HL-60 (cell line): Measurements from ENCODE around the gene SH3RF2.

Experiments used
- DNase-seq, 2 experiments: peaks; one replicate each; pipeline ENCODE4 v3.0.0-alpha.2; 2010 to 2020; ENCODE audit warnings: low read depth in 1 of 2, low spot score in 1 of 2
- H3K27ac ChIP-seq: fragments of 250-450 bp; sonication (Bioruptor Pico); replicated peaks from 2 replicates; pipeline ENCODE4 v1.5.1; 2020; ENCODE audit warnings: mild to moderate bottlenecking, moderate library complexity
- H3K27me3 ChIP-seq: fragments of 250-450 bp; sonication (Bioruptor Pico); 2 replicates; pipeline ENCODE4 v1.5.1; 2021; ENCODE audit warnings: mild to moderate bottlenecking, moderate library complexity; ENCODE audit not compliant: insufficient read depth, poor library complexity, severe bottlenecking
- H3K4me3 ChIP-seq: replicated peaks from 2 replicates; pipeline ENCODE4 v1.5.1; 2011; ENCODE audit warnings: mild to moderate bottlenecking, control low read depth, low read length; ENCODE audit not compliant: insufficient read depth
- CTCF ChIP-seq: IDR thresholded peaks from one replicate; pipeline ENCODE4 v1.5.1; 2011; ENCODE audit warnings: low read length, control low read depth, inconsistent platforms; ENCODE audit not compliant: insufficient read depth
- GABPA ChIP-seq: IDR thresholded peaks from 2 replicates; pipeline ENCODE4 v1.6.1; 2012; ENCODE audit warnings: low read depth
- POLR2AphosphoS5 ChIP-seq: IDR thresholded peaks from 2 replicates; pipeline ENCODE4 v1.6.1; 2012; ENCODE audit warnings: low read depth
- SPI1 ChIP-seq: IDR thresholded peaks from 2 replicates; pipeline ENCODE4 v1.6.1; 2012; ENCODE audit warnings: low read depth, mild to moderate bottlenecking, borderline replicate concordance
- TF ChIP-seq, protein P1 (sequence below): IDR thresholded peaks from 2 replicates; pipeline ENCODE4 v1.6.1; 2012; ENCODE audit warnings: low read depth; ENCODE audit not compliant: insufficient replicate concordance

The SH3RF2 gene

GRCh38 chr5:146101646-146102045 lies 165.3 kb downstream of the SH3RF2 start:
- DNase-seq, result no peak
- Histone ChIP-seq H3K4me3 (no peak overlapping the region), H3K27me3 (no peaks in the 10 kb centered on the region), H3K27ac (no peak overlapping the region)
- TF ChIP-seq, protein P1, sequence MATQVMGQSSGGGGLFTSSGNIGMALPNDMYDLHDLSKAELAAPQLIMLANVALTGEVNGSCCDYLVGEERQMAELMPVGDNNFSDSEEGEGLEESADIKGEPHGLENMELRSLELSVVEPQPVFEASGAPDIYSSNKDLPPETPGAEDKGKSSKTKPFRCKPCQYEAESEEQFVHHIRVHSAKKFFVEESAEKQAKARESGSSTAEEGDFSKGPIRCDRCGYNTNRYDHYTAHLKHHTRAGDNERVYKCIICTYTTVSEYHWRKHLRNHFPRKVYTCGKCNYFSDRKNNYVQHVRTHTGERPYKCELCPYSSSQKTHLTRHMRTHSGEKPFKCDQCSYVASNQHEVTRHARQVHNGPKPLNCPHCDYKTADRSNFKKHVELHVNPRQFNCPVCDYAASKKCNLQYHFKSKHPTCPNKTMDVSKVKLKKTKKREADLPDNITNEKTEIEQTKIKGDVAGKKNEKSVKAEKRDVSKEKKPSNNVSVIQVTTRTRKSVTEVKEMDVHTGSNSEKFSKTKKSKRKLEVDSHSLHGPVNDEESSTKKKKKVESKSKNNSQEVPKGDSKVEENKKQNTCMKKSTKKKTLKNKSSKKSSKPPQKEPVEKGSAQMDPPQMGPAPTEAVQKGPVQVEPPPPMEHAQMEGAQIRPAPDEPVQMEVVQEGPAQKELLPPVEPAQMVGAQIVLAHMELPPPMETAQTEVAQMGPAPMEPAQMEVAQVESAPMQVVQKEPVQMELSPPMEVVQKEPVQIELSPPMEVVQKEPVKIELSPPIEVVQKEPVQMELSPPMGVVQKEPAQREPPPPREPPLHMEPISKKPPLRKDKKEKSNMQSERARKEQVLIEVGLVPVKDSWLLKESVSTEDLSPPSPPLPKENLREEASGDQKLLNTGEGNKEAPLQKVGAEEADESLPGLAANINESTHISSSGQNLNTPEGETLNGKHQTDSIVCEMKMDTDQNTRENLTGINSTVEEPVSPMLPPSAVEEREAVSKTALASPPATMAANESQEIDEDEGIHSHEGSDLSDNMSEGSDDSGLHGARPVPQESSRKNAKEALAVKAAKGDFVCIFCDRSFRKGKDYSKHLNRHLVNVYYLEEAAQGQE, result no peak
- no peak for TF ChIP-seq SPI1
- TF ChIP-seq CTCF, result no peak
- TF ChIP-seq POLR2AphosphoS5, result no peak
- TF ChIP-seq GABPA, result no peak

DNA sequence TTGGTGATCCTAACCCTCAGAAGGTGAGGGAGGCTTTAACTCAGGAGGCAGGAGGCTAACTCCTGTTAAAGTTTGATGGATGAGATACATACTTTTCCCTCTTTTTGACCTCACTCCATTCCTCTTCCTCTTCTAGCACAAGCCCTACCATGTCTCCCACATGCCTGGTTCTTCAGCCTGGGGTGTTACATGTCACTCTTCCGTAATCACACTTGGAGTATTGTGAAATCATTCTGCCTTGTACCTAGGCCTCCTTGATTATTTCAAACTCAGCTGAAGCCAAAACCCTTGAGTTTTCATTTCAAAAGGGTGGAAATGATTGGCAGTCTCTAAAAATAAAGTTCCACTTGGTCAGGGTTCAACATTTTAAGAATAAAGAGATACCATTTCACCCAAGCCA lies 167.2 kb downstream of the SH3RF2 start:
- Histone ChIP-seq H3K4me3 (no peak overlapping the region), H3K27me3 (no peaks in the 10 kb centered on the region), H3K27ac (no peak overlapping the region)
- DNase-seq, result peak; percentile 49 to 53
- TF ChIP-seq, protein P1, result no peak
- TF ChIP-seq SPI1, result peak; percentile 30; the same call in 1 of the 2 replicates

GRCh38 chr5:146105477-146105876 lies 169.1 kb downstream of the SH3RF2 start, which contains the start of gene PLAC8L1:
TSS of gene PLAC8L1 (minus strand) at chr5:146105577. CDS start at chr5:146104311, 1,266 bp downstream.
- TF ChIP-seq CTCF, result no peak
- TF ChIP-seq, protein P1, result no peak
- no peaks in the 10 kb centered on the region for H3K27me3 ChIP-seq

GRCh38 chr5:146107901-146108300 lies 171.5 kb downstream of the SH3RF2 start:
- H3K27me3 ChIP-seq, result no peaks in the 10 kb centered on the region
- no peak for DNase-seq
- H3K4me3 ChIP-seq, result no peak overlapping the region
- TF ChIP-seq SPI1 (no peak), GABPA (no peak), CTCF (no peak), POLR2AphosphoS5 (no peak)
- TF ChIP-seq, protein P1, result no peak
- no peak overlapping the region for H3K27ac ChIP-seq

More at GRCh38 chr5:146105477-146105876, 169.1 kb downstream of the SH3RF2 start, which contains the start of gene PLAC8L1:
- H3K27ac ChIP-seq, result no peak within 1 kb of the TSS
- no peak within 1 kb of the TSS for H3K4me3 ChIP-seq
- no peak for DNase-seq
